HG03066 (cell line): Measurements from ENCODE around the gene CDK12.

Experiments used
- ATAC-seq: cut with Tn5 transposase; IDR thresholded peaks from one replicate; pipeline ENCODE4 v1.9.1; 2021; ENCODE audit warnings: low read depth; ENCODE audit not compliant: unreplicated experiment

CDK12 gene

DNA sequence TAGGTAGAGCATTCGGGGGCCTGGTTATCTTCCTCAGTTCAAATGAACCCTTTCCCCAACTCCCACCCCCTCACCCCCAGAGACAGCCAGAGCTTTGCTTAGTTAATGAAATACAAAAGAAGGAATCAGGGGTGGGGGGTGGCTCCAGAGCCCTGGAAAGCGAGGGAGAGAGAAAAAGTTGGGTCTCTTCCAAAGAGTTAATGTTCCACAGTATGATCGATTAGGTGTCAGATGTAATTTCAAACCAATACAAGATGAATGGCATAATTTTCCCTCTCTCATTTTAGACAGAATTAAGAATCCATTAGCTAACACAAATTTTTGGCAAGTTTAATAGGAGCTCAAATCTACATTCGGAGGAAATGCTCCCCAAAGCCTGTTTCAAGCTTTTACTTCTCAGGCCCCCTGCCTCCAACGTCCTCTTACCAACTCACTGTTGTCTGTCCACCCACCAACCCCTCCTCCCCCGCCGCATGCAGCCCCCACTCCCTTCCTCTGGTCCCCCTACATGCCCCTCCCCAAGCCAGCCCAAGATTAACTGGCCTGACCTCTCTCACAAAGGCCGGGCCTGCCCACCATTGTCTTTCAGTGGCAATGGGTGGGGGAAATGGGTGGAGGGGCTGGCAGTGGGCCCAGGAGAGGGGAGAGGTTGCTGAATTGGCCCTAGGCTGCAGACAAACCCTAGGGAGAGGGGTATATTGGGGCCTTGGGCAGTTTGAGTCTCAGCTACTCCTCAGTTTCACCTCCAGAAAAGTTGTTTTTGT, 118.2 kb downstream of the CDK12 start:
- ATAC-seq: no peak

DNA sequence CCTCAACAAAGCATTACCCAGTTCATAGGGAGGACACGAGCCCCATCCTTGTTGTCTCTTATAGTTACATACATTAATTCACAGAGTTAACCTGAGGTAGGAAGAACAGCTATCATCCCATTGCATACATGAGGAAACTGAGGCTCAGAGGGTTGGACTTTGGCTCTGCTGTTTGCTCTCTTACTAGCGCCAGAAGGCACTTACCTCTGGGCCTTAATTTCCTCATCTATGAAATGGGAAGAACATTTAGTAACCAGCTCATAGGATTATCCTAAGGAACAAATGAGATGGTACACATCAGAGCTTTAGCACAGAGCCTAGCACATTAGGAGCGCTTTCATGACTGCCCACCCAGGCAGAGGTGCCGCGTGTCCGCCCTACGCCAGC, 118.8 kb downstream of the CDK12 start:
- no peak for ATAC-seq

DNA sequence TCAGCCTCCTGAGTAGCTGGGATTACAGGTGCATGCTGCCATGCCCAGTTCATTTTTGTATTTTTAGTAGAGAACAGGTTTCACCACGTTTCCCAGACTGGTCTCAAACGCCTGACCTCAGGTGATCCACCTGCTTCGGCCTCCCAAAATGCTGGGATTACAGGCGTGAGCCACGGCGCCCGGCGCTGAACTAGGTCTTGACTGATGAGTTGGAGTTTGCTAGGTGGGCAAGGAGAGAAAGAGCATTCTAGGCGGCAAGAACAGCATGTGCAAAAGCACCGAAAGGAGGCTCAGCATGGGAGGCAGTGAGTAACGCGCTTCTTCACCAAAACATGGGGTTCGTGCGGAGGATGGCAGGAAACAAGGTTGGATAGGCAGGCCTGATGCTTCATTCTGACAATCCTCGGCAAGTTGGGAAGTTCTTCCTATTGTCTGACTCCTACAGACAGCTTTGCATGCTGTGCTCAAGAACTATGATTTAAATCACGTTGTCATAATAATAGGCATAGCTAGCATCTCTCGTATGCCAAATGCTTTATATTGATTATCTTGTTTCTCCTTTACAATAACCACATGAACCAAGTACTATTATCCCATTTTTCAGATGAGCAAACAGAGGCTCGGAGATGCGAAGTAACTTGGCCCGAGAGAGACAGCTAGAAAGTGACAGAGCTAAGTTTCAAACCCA, 119.9 kb downstream of the CDK12 start:
- ATAC-seq: no peak

DNA sequence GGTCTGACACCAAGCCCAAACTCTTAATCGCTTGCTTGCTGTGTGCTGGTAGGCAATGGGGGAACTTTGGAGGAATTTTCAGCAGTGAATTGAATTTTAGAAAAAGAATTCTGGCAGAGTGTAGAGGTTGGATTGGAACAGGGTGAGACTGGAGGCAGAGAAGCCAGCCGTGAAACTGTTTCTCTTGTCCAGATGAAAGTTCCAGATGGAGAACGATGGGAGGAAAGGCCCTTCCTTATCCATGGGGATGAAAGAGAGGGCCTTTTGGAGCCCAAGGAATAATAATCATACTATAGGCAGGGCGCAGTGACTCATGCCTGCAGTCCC, 120.4 kb downstream of the CDK12 start:
- ATAC-seq: no peak

DNA sequence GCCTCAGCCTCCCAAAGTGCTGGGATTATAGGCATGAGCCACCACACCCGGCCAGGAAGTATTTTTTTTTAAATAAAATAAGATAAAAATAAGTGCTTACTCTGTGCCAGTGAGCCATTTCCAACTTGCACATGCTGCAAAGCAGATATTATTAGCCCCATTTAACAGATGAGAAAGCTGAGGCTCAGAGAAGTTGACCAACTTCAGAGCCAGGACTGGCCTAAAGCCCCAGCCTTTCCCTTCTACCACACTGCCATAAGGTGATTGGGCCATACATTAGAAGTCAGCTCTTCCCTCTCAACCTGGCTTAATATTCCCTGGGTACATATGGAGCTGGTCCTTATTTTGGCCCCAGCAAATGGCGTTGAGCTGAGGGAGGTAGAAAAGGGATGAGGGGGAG, 121.4 kb downstream of the CDK12 start:
- ATAC-seq: no peak
